GM06990 (cell line): ENCODE results near the gene ALK.

ENCODE experiments used
- DNase-seq: peaks from one replicate; pipeline ENCODE4 v3.0.0-alpha.2; 2011; ENCODE audit not compliant: insufficient read length; ENCODE audit errors: extremely low read depth
- H3K27me3 ChIP-seq: replicated peaks from 2 replicates; pipeline ENCODE4 v1.6.0; 2011; ENCODE audit warnings: low read length; ENCODE audit not compliant: control insufficient read depth, insufficient read depth
- H3K36me3 ChIP-seq: 2 replicates; pipeline ENCODE4 v1.5.1; 2011; ENCODE audit warnings: low read length; ENCODE audit not compliant: control insufficient read depth, insufficient read depth
- H3K4me3 ChIP-seq: replicated peaks from 2 replicates; pipeline ENCODE4 v1.5.1; 2011; ENCODE audit warnings: low read depth, mild to moderate bottlenecking, control low read depth, low read length
- CTCF ChIP-seq: IDR thresholded peaks from 2 replicates; pipeline ENCODE4 v1.5.1; 2011; ENCODE audit warnings: low read length, control low read depth, mild to moderate bottlenecking, inconsistent platforms; ENCODE audit not compliant: insufficient read depth, poor library complexity, severe bottlenecking

The ALK gene

GRCh38 chr2:29544031-29544430 lies 377.4 kb downstream of the ALK start:
- Histone ChIP-seq H3K27me3 (no peaks in the 10 kb centered on the region; the same call in 1 of the 2 replicates), H3K36me3 (no peaks in the 10 kb centered on the region), H3K4me3 (no peak overlapping the region)
- no peak for TF ChIP-seq CTCF
- no peak for DNase-seq

GRCh38 chr2:29535188-29535587 lies 386.2 kb downstream of the ALK start:
- no peak for DNase-seq
- TF ChIP-seq CTCF = no peak
- Histone ChIP-seq H3K4me3 (no peak overlapping the region), H3K27me3 (no peaks in the 10 kb centered on the region; the same call in none of the 2 replicates), H3K36me3 (no peaks in the 10 kb centered on the region)

- no peak for TF ChIP-seq CTCF
- no peak overlapping the region for H3K4me3 ChIP-seq
- no peak for DNase-seq
- H3K36me3 ChIP-seq = no peaks in the 10 kb centered on the region
- no peaks in the 10 kb centered on the region; the same call in none of the 2 replicates for H3K27me3 ChIP-seq
Measured at GRCh38 chr2:29532436-29532835, 388.9 kb downstream of the ALK start.

GRCh38 chr2:29531626-29532025 lies 389.8 kb downstream of the ALK start:
- no peak for TF ChIP-seq CTCF
- DNase-seq = no peak
- Histone ChIP-seq H3K4me3 (no peak overlapping the region), H3K27me3 (no peaks in the 10 kb centered on the region; the same call in none of the 2 replicates), H3K36me3 (no peaks in the 10 kb centered on the region)

- Histone ChIP-seq H3K36me3 (no peaks in the 10 kb centered on the region), H3K27me3 (no peaks in the 10 kb centered on the region; the same call in none of the 2 replicates), H3K4me3 (no peak overlapping the region)
- TF ChIP-seq CTCF = no peak
- no peak for DNase-seq
Measured at GRCh38 chr2:29530281-29530680, 391.1 kb downstream of the ALK start.

GRCh38 chr2:29528891-29529520 lies 392.4 kb downstream of the ALK start:
- no peak for DNase-seq
- no peaks in the 10 kb centered on the region for H3K36me3 ChIP-seq
- no peaks in the 10 kb centered on the region; the same call in none of the 2 replicates for H3K27me3 ChIP-seq
- no peak overlapping the region for H3K4me3 ChIP-seq
- TF ChIP-seq CTCF = no peak
